ENCODE measurements around the gene DLL3.

Gene DLL3

DNA sequence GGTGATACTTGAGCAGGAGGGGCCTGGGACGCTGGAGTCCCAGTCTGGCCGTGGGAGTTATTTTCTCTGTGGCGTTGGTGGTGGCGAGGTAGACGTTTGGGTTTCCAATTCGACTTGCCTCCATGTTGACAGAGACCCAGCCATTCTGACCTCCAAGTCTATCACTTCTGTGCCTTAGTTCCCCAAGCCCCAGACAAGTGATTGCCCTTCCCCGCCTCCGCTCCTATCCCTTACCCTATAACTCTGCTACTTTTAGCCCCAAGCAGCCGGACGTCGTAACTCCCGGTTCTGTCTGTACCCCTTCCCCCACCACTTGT is 17.6 kb upstream of the DLL3 start:
- H3K36me3 ChIP-seq (replicated peaks) = peaks cover 25% of the 10 kb centered on the region
- peak overlapping the region; percentile 99 for H3K4me3 ChIP-seq (ENCODE audit: low read depth, low read length)
- in situ Hi-C loops (cut with HindIII; ENCODE audit: low pct_ligation_motif_present, low sequenced_read_pairs) = no loop called here
- H3K27me3 ChIP-seq (replicated peaks) = no peaks in the 10 kb centered on the region
- TF ChIP-seq, protein P1, sequence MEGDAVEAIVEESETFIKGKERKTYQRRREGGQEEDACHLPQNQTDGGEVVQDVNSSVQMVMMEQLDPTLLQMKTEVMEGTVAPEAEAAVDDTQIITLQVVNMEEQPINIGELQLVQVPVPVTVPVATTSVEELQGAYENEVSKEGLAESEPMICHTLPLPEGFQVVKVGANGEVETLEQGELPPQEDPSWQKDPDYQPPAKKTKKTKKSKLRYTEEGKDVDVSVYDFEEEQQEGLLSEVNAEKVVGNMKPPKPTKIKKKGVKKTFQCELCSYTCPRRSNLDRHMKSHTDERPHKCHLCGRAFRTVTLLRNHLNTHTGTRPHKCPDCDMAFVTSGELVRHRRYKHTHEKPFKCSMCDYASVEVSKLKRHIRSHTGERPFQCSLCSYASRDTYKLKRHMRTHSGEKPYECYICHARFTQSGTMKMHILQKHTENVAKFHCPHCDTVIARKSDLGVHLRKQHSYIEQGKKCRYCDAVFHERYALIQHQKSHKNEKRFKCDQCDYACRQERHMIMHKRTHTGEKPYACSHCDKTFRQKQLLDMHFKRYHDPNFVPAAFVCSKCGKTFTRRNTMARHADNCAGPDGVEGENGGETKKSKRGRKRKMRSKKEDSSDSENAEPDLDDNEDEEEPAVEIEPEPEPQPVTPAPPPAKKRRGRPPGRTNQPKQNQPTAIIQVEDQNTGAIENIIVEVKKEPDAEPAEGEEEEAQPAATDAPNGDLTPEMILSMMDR (IDR thresholded peaks at IDR 0.05; ENCODE audit: low read depth, low read length, missing control alignments) = no peak
- no peak for DNase-seq
- H3K27ac ChIP-seq = peak overlapping the region; percentile 87

DNA sequence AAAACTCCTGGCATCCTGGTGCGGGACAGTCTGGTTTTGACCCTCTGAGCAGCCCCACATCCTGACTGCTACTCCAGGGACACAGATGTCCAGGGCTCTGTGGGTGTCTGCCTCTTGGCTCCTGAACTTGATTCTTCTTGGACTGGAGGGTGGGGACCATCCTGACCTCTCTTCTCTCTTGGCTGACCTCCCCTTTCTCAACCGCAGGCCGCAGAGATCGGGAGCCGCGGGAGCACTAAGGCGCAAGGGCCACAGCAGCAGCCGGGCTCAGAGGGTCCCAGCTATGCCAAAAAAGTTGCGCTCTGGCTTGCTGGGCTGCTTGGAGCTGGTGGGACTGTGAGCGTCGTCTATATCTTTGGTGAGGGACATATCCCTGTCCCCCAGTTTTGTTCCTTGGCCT is 17.1 kb upstream of the DLL3 start:
- in situ Hi-C loops (cut with HindIII; ENCODE audit: low pct_ligation_motif_present, low sequenced_read_pairs) = no loop called here
- no peak overlapping the region for H3K27ac ChIP-seq
- no peaks in the 10 kb centered on the region for H3K27me3 ChIP-seq (replicated peaks)
- peak overlapping the region; percentile 99 for H3K4me3 ChIP-seq (ENCODE audit: low read depth, low read length)
- H3K36me3 ChIP-seq (replicated peaks) = peaks cover 24% of the 10 kb centered on the region
- DNase-seq = no peak
- TF ChIP-seq, protein P1 (IDR thresholded peaks at IDR 0.05; ENCODE audit: low read depth, low read length, missing control alignments) = no peak

DNA sequence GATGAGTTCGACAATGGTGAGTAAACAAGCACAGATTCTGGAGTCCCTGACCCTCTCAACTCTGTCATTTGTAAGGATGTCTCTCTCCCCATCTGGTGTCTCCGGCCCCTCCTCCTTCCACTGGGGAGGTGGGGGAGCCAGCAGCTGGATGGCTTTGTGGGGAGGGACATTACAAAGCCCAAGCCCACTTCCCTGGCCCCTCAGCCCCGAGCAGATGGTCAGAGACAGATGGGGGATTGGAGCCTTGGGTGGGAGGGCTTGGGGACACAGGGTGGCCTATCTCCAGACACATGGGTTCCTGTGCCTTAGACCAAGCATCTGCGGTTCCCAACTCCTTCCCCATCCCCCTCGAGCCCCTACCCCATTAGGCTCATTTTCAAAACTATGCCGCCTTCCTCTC is 15.6 kb upstream of the DLL3 start:
- in situ Hi-C loops (cut with HindIII; ENCODE audit: low pct_ligation_motif_present, low sequenced_read_pairs) = no loop called here
- H3K36me3 ChIP-seq (replicated peaks) = peaks cover 29% of the 10 kb centered on the region
- no peak for DNase-seq
- TF ChIP-seq, protein P1 (IDR thresholded peaks at IDR 0.05; ENCODE audit: low read depth, low read length, missing control alignments) = no peak
- H3K27me3 ChIP-seq (replicated peaks) = no peaks in the 10 kb centered on the region
- H3K27ac ChIP-seq = no peak overlapping the region
- no peak overlapping the region for H3K4me3 ChIP-seq (ENCODE audit: low read depth, low read length)

DNA sequence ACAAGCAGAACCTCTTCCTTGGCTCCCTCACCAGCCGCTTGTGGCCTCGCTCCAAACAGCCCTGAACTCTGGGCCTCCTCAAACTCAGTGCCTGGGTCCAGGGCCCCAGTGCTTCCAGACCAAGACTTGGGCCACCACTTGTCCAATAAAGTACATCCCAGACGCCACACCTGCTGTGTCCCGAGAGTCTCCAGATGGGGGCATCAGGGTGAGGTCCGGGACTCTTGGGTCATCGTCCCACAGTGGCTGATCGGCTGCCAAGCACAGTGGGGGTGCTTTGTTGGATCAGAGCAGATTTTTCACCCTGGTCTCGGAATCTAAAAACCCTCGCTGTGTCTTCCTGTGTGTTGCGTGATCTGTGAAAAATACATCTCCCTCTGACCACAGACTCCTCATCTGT is 9.0 kb upstream of the DLL3 start:
- no peak overlapping the region for H3K27ac ChIP-seq
- TF ChIP-seq, protein P1 (IDR thresholded peaks at IDR 0.05; ENCODE audit: low read depth, low read length, missing control alignments) = no peak
- peaks cover 56% of the 10 kb centered on the region for H3K36me3 ChIP-seq (replicated peaks)
- no peak overlapping the region for H3K4me3 ChIP-seq (ENCODE audit: low read depth, low read length)
- in situ Hi-C loops (cut with HindIII; ENCODE audit: low pct_ligation_motif_present, low sequenced_read_pairs) = no loop called here
- no peak for DNase-seq
- no peaks in the 10 kb centered on the region for H3K27me3 ChIP-seq (replicated peaks)

DNA sequence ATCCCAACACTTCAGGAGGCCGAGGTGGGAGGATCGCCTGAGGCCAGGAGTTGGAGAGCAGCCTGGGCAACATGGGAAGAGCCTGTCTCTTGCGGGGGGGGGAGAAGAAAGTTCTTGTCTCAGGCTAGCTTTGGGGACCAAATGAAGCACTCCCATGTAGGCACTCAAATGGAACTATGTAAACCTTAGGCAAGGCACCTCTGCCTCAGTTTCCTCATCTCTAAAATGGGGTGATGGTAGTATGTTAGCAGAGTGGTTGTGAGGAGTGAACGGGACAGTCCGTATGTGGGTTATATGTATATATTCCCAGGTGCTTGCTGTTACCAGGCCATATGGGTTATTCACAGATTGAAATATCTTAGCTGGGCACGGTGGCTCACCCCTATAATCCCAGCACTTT is 6.5 kb upstream of the DLL3 start:
- peaks cover 38% of the 10 kb centered on the region for H3K36me3 ChIP-seq (replicated peaks)
- no peak overlapping the region for H3K4me3 ChIP-seq (ENCODE audit: low read depth, low read length)
- in situ Hi-C loops (cut with HindIII; ENCODE audit: low pct_ligation_motif_present, low sequenced_read_pairs) = no loop called here
- no peak overlapping the region for H3K27ac ChIP-seq
- DNase-seq = no peak
- H3K27me3 ChIP-seq (replicated peaks) = no peaks in the 10 kb centered on the region
- TF ChIP-seq, protein P1 (IDR thresholded peaks at IDR 0.05; ENCODE audit: low read depth, low read length, missing control alignments) = no peak

DNA sequence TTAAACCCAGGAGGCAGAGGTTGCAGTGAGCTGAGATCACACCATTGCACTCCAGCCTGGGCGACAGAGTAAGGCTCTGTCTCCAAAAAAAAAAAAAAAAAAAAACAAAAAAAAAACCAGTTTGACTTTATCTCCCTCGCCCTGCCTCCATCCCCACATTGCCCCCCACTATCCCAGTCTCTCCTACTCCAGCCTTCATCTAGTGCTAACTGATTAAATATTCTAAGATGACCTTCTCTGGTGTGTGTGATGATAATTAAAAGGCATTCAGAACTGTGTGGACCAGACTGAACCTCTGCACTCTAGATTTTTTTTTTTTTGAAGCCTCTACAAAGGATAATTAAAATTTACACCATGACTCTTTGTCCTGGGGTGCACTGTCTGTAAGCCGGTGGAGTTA is 6.0 kb upstream of the DLL3 start:
- no peak for DNase-seq
- Histone ChIP-seq H3K27me3 (replicated peaks) (no peaks in the 10 kb centered on the region), H3K4me3 (ENCODE audit: low read depth, low read length) (no peak overlapping the region), H3K27ac (no peak overlapping the region), H3K36me3 (replicated peaks) (peaks cover 34% of the 10 kb centered on the region)
- TF ChIP-seq, protein P1 (IDR thresholded peaks at IDR 0.05; ENCODE audit: low read depth, low read length, missing control alignments) = no peak
- in situ Hi-C loops (cut with HindIII; ENCODE audit: low pct_ligation_motif_present, low sequenced_read_pairs) = no loop called here

All from brain microvascular endothelial cell (primary cell).